ENCODE measurements around the gene CYTH1.

- TF ChIP-seq CTCF (IDR thresholded peaks at IDR 0.05) (no peak), POLR2A (IDR thresholded peaks at IDR 0.05) (no peak)
Measured at GRCh38 chr17:78747488-78747887, 34.6 kb downstream of the CYTH1 start.
